Sigmoid colon (tissue), 7 donors: ENCODE measurements around the gene CALU. TPM values are rescaled to one million over a fixed set of nuclear protein-coding genes. Genes with fewer than 3 reads are reported as not detected.
A peak's percentile ranks its signal among the peaks of the same experiment; 100 is the strongest.

ENCODE experiments used
- DNase-seq: peaks from one replicate; pipeline ENCODE4 v3.0.0-alpha.2; 2019
- H3K27ac ChIP-seq, 4 donors: fragments of 200-600 bp; sonication (generic); one replicate each; pipeline ENCODE4 v1.5.1; 2016 to 2019; ENCODE audit warnings: mild to moderate bottlenecking in 1 of 4
- H3K27me3 ChIP-seq, 3 donors: fragments of 200-600 bp; sonication (generic); one replicate each; pipeline ENCODE4 v1.5.1; 2019; ENCODE audit warnings: mild to moderate bottlenecking in 1 of 3
- H3K36me3 ChIP-seq, 4 donors: fragments of 200-600 bp; sonication (generic); one replicate each; pipeline ENCODE4 v1.5.1; 2016 to 2019
- H3K4me1 ChIP-seq, 4 donors: fragments of 200-600 bp; sonication (generic); one replicate each; pipeline ENCODE4 v1.5.1; 2017 to 2019
- H3K4me3 ChIP-seq, 4 donors: fragments of 200-600 bp; sonication (generic); one replicate each; pipeline ENCODE4 v1.5.1; 2017 to 2019; ENCODE audit warnings: mild to moderate bottlenecking in 2 of 4, moderate library complexity in 1 of 4
- H3K9me3 ChIP-seq, 4 donors: fragments of 200-600 bp in 3 of 4; sonication (generic) in 3 of 4; one replicate each; pipeline versions ENCODE4 v1.5.1 to v1.6.1; 2013 to 2019
- EP300 ChIP-seq, 4 donors: sonication (generic); formaldehyde crosslinking; IDR thresholded peaks; one replicate each; pipeline ENCODE4 v1.6.1; 2017; ENCODE audit warnings: antibody characterized with exemption in 4 of 4
- POLR2A ChIP-seq, 2 donors: fragments of 450-650 bp; IDR thresholded peaks; one replicate each; pipeline ENCODE4 v1.6.1; 2016; ENCODE audit warnings: antibody characterized with exemption in 2 of 2, mild to moderate bottlenecking in 2 of 2, moderate library complexity in 2 of 2
- POLR2AphosphoS5 ChIP-seq, 4 donors: sonication (generic); formaldehyde crosslinking; IDR thresholded peaks; one replicate each; pipeline ENCODE4 v1.6.1; 2017; ENCODE audit warnings: antibody characterized with exemption in 4 of 4
- WGBS, 2 donors: extraction: QIAGEN DNeasy Blood & Tissue Kit; methylation state at CpG; one replicate each; pipeline ENCODE4 v1.1.7; 2013; 5-methylcytosine and 5-hydroxymethylcytosine counted together
- intact Hi-C: fragments of 100-400 bp; cut with DNase I; formaldehyde crosslinking; loops from one replicate; pipeline ENCODE4 v1.15.1; 2023
- polyA plus RNA-seq, 3 donors: library from polyadenylated mRNA; stranded (reverse); fragments of 200-250 nt; gene quantifications; one replicate each; pipeline ENCODE4 v1.2.3, GENCODE V29; 2013
- total RNA-seq, 4 donors: library from RNA; depleted of rRNA; stranded (reverse); fragments of >200 nt; gene quantifications; one replicate each; pipeline ENCODE4 v1.1.0, GENCODE V29; 2016
- TF ChIP-seq, protein P1 (sequence below), 4 experiments: fragments of 450-650 bp in 3 of 4; fragments of 200-600 bp in 1 of 4; IDR thresholded peaks; one replicate each; pipeline ENCODE4 v1.5.1; 2016 to 2019; ENCODE audit warnings: antibody characterized with exemption in 4 of 4, mild to moderate bottlenecking in 3 of 4, moderate library complexity in 2 of 4
- donor health status: healthy with polysubstance abuse.
- donor health status: Bipolar disorder and iron deficiency.
- donor health status: healthy.

CALU gene
- total and polyA plus RNA-seq, 7 donors, result 14.4 to 250 (median 153) TPM

GRCh38 chr7:128755075-128755818, 16.1 kb downstream of the CALU start:
- Histone ChIP-seq H3K4me1 (peaks cover 0 to 41% (median 34%) of the 10 kb centered on the region in 4 donors), H3K9me3 (no peaks in the 10 kb centered on the region), H3K27ac (peak overlapping the region; percentile 84 to 93 (median 91)), H3K4me3 (no peak overlapping the region), H3K27me3 (no peaks in the 10 kb centered on the region), H3K36me3 (peaks cover 0 to 63% (median 13%) of the 10 kb centered on the region in 4 donors)
- no peak for TF ChIP-seq POLR2AphosphoS5 (IDR thresholded peaks at IDR 0.05)
- intact Hi-C loops, result loop anchor here (5.0 kb wide), 1 partner anchor 37 kb away; the partner anchor contains the start of gene CCDC136
- no peak for DNase-seq
- WGBS, 2 donors, result 90 to 97% methylated on average over 2 of the region's 2 CpGs

DNA sequence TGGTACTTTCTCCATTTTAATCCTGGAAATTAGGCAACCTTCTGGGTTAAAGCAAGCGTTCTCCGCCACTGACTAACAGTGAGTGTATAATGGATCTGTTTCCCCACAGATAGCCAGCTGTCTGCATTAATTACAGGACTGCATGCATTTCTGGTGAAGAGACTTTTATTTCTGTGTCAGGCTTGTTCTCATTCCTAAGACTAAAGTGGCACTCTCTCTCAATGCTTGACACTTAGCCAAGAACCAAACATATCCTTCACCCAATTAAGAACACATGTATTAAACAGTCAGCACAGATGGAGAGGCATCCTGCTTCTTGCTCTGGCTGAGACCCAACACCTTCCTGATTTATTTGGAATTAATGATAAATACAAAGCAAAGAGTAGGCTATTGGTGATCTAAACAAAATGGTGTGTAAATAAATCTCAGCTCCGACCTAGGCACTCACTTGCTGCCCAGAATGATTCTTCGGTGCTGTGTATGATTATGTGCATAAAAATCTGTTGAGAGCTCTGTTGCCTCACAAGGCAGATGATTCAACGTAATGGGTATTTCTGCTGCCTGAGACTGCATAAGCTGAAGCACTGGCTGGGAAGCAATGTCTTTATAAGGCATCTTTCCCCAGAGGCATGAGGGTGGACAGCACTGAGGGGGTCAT, 16.8 kb downstream of the CALU start:
- peaks cover 0 to 62% (median 16%) of the 10 kb centered on the region in 4 donors for H3K36me3 ChIP-seq
- H3K27me3 ChIP-seq, result no peaks in the 10 kb centered on the region
- peaks cover 0 to 41% (median 34%) of the 10 kb centered on the region in 4 donors for H3K4me1 ChIP-seq
- intact Hi-C loops, result loop anchor here (2.0 to 5.0 kb wide), 2 partner anchors 36 to 75 kb away; partner anchors contain the start of genes CCDC136 and FLNC
- peak; percentile 60 to 84 (median 62) for TF ChIP-seq POLR2AphosphoS5 (IDR thresholded peaks at IDR 0.05)
- TF ChIP-seq POLR2A (IDR thresholded peaks at IDR 0.05), result no peak
- peak in 3 of 4 donors; percentile 79 to 97 (median 84) for TF ChIP-seq EP300 (IDR thresholded peaks at IDR 0.05)
- DNase-seq, result peak; percentile 87
- H3K4me3 ChIP-seq, result no peak overlapping the region
- H3K27ac ChIP-seq, result peak overlapping the region; percentile 84 to 93 (median 91)
- 85 to 89% methylated on average over 5 of the region's 5 CpGs for whole genome bisulfite sequencing, 2 donors
- no peaks in the 10 kb centered on the region for H3K9me3 ChIP-seq

- Histone ChIP-seq H3K4me3 (no peak overlapping the region), H3K4me1 (peaks cover 0 to 46% (median 34%) of the 10 kb centered on the region in 4 donors), H3K9me3 (no peaks in the 10 kb centered on the region), H3K36me3 (peaks cover 0 to 67% (median 12%) of the 10 kb centered on the region in 4 donors), H3K27ac (peak overlapping the region; percentile 84 to 93 (median 91)), H3K27me3 (no peaks in the 10 kb centered on the region)
- DNase-seq, result no peak
- TF ChIP-seq, protein P1, sequence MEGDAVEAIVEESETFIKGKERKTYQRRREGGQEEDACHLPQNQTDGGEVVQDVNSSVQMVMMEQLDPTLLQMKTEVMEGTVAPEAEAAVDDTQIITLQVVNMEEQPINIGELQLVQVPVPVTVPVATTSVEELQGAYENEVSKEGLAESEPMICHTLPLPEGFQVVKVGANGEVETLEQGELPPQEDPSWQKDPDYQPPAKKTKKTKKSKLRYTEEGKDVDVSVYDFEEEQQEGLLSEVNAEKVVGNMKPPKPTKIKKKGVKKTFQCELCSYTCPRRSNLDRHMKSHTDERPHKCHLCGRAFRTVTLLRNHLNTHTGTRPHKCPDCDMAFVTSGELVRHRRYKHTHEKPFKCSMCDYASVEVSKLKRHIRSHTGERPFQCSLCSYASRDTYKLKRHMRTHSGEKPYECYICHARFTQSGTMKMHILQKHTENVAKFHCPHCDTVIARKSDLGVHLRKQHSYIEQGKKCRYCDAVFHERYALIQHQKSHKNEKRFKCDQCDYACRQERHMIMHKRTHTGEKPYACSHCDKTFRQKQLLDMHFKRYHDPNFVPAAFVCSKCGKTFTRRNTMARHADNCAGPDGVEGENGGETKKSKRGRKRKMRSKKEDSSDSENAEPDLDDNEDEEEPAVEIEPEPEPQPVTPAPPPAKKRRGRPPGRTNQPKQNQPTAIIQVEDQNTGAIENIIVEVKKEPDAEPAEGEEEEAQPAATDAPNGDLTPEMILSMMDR (IDR thresholded peaks at IDR 0.05), result no peak
- peak in 2 of 4 donors; percentile 25 to 43 for TF ChIP-seq POLR2AphosphoS5 (IDR thresholded peaks at IDR 0.05)
- TF ChIP-seq POLR2A (IDR thresholded peaks at IDR 0.05), result no peak
- TF ChIP-seq EP300 (IDR thresholded peaks at IDR 0.05), result peak in 2 of 4 donors; percentile 18 to 38
- intact Hi-C loops, result loop anchor here (2.0 to 5.0 kb wide), 2 partner anchors 35 to 74 kb away; partner anchors contain the start of genes CCDC136 and FLNC
- WGBS, 2 donors, result 68 to 69% methylated on average over 2 of the region's 2 CpGs
These were observed 18.0 kb downstream of the CALU start for GRCh38 chr7:128757203-128757602.

DNA sequence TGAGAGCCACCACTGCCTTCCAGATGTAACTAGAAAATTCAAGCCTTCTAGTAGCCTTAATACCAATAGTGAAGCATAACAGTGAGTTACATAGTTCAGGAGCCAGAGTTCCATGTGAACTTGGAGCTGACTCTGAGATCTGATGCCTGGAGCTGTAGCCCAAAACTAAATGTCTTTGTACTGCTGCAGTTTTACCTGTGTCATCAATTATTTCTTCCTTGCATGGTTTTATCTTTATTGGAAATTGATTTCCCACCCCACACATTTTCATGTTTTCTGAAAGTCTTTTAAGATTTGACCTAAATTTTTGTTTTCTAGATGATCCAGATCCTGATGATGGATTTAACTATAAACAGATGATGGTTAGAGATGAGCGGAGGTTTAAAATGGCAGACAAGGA, 19.4 kb downstream of the CALU start:
- 97 to 98% methylated on average over 1 of the region's 1 CpG for WGBS, 2 donors
- Histone ChIP-seq H3K4me3 (no peak overlapping the region), H3K36me3 (peaks cover 0 to 63% (median 12%) of the 10 kb centered on the region in 4 donors), H3K9me3 (no peaks in the 10 kb centered on the region), H3K27me3 (no peaks in the 10 kb centered on the region), H3K27ac (peak overlapping the region; percentile 84 to 93 (median 91)), H3K4me1 (peaks cover 0 to 48% (median 40%) of the 10 kb centered on the region in 4 donors)
- intact Hi-C loops, result loop anchor here (5.0 kb wide), 1 partner anchor 34 kb away; the partner anchor contains the start of gene CCDC136
- TF ChIP-seq POLR2A (IDR thresholded peaks at IDR 0.05) (no peak), EP300 (IDR thresholded peaks at IDR 0.05) (no peak), POLR2AphosphoS5 (IDR thresholded peaks at IDR 0.05) (no peak)
- TF ChIP-seq, protein P1 (IDR thresholded peaks at IDR 0.05), result no peak
- no peak for DNase-seq

DNA sequence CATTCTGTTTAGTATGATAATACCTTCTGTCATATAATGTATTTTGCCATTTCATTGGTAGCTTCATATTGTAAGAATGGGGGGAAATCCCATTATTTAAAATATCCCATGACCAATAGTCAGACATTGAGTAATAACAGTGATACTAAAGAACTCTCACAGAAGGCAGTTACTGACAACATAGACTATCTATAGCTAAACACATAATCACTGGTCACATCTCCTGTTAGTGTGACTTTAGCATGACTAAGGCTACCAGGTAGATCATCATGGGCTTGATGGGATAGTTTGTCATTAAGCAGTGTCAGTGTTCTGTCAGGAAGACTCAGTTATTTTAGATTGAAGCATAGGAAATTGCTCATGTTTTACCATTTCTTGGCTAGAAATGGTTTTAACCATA, 20.1 kb downstream of the CALU start:
- Histone ChIP-seq H3K27me3 (no peaks in the 10 kb centered on the region), H3K4me1 (peaks cover 0 to 47% (median 44%) of the 10 kb centered on the region in 4 donors), H3K4me3 (no peak overlapping the region), H3K36me3 (peaks cover 0 to 62% (median 12%) of the 10 kb centered on the region in 4 donors), H3K27ac (peak overlapping the region in 3 of 4 donors; percentile 20 to 93 (median 89)), H3K9me3 (no peaks in the 10 kb centered on the region)
- TF ChIP-seq, protein P1 (IDR thresholded peaks at IDR 0.05), result no peak
- no peak for TF ChIP-seq POLR2A (IDR thresholded peaks at IDR 0.05)
- TF ChIP-seq POLR2AphosphoS5 (IDR thresholded peaks at IDR 0.05), result no peak
- no peak for TF ChIP-seq EP300 (IDR thresholded peaks at IDR 0.05)
- intact Hi-C loops, result loop anchor here (5.0 kb wide), 1 partner anchor 33 kb away; the partner anchor contains the start of gene CCDC136
- DNase-seq, result no peak
